Mesenchymal stem cell (in vitro differentiated cells and primary cell): Measurements from ENCODE around the gene GOLGA6L10.
"Not testable (repeated sequence)": the region's sequence is repeated elsewhere in the genome, so short reads cannot be mapped to it uniquely, and the experiment has no call there.

ENCODE experiments used
- DNase-seq: peaks from one replicate; pipeline ENCODE4 v3.0.0-alpha.2; 2013
- H2AFZ ChIP-seq: one replicate; pipeline ENCODE4 v1.6.1; 2013; ENCODE audit warnings: low read depth, mild to moderate bottlenecking, control low read depth, inconsistent platforms, low read length, moderate library complexity
- H2AK5ac ChIP-seq: 2 replicates; pipeline ENCODE4 v1.6.1; 2013; ENCODE audit warnings: low read length, moderate library complexity, mild to moderate bottlenecking, inconsistent platforms; ENCODE audit not compliant: severe bottlenecking
- H2BK120ac ChIP-seq: one replicate; pipeline ENCODE4 v1.6.1; 2013; ENCODE audit warnings: low read depth, mild to moderate bottlenecking, inconsistent platforms, low read length, moderate library complexity
- H2BK12ac ChIP-seq, 2 experiments: one replicate each; pipeline ENCODE4 v1.6.1; 2013; ENCODE audit warnings: inconsistent platforms in 2 of 2, low read length in 2 of 2, mild to moderate bottlenecking in 2 of 2, moderate library complexity in 2 of 2, control low read depth in 1 of 2
- H2BK15ac ChIP-seq: one replicate; pipeline ENCODE4 v1.6.1; 2013; ENCODE audit warnings: mild to moderate bottlenecking, low read depth, inconsistent platforms; ENCODE audit not compliant: poor library complexity, severe bottlenecking
- H2BK5ac ChIP-seq: 2 replicates; pipeline ENCODE4 v1.6.1; 2013; ENCODE audit warnings: low read depth, mild to moderate bottlenecking, low read length, control low read depth, inconsistent platforms; ENCODE audit not compliant: poor library complexity, severe bottlenecking
- H3K14ac ChIP-seq, 2 experiments: one replicate each; pipeline ENCODE4 v1.6.1; 2013; ENCODE audit warnings: inconsistent platforms in 2 of 2, low read length in 2 of 2, control low read depth in 1 of 2, mild to moderate bottlenecking in 1 of 2, moderate library complexity in 1 of 2
- H3K18ac ChIP-seq, 2 experiments: one replicate each; pipeline ENCODE4 v1.6.1; 2013; ENCODE audit warnings: inconsistent platforms in 2 of 2, low read length in 2 of 2, control low read depth in 1 of 2, low read depth in 1 of 2, mild to moderate bottlenecking in 1 of 2
- H3K23ac ChIP-seq, 2 experiments: one replicate each; pipeline ENCODE4 v1.6.1; 2013; ENCODE audit warnings: inconsistent platforms in 2 of 2, low read length in 2 of 2, mild to moderate bottlenecking in 2 of 2, moderate library complexity in 2 of 2, control low read depth in 1 of 2
- H3K27ac ChIP-seq: 2 replicates; pipeline ENCODE4 v1.5.1; 2013; ENCODE audit warnings: mild to moderate bottlenecking, moderate library complexity, low read length, control low read depth, inconsistent platforms; ENCODE audit not compliant: poor library complexity, severe bottlenecking
- H3K27me3 ChIP-seq, 2 experiments: 2 replicates each; pipeline versions ENCODE4 v1.6.1 to v1.7.0; 2013; ENCODE audit warnings: low read length in 2 of 2, mild to moderate bottlenecking in 2 of 2, moderate library complexity in 2 of 2, control low read depth in 1 of 2, inconsistent platforms in 1 of 2; ENCODE audit not compliant: control insufficient read depth in 1 of 2, insufficient read depth in 1 of 2
- H3K36me3 ChIP-seq, 2 experiments: 2 replicates each; pipeline versions ENCODE4 v1.6.1 to v1.7.0; 2013; ENCODE audit warnings: low read length in 2 of 2, control low read depth in 1 of 2, inconsistent platforms in 1 of 2, low read depth in 1 of 2, mild to moderate bottlenecking in 1 of 2; ENCODE audit not compliant: insufficient read depth in 2 of 2, control insufficient read depth in 1 of 2
- H3K4ac ChIP-seq, 2 experiments: one replicate each; pipeline ENCODE4 v1.6.1; 2013; ENCODE audit warnings: inconsistent platforms in 2 of 2, low read length in 2 of 2, mild to moderate bottlenecking in 2 of 2, moderate library complexity in 2 of 2, control low read depth in 1 of 2, low read depth in 1 of 2
- H3K4me1 ChIP-seq: 2 replicates; pipeline ENCODE4 v1.6.1; 2013; ENCODE audit warnings: low read depth, low read length, control low read depth; ENCODE audit not compliant: control insufficient read depth, insufficient read depth
- H3K4me2 ChIP-seq: 2 replicates; pipeline ENCODE4 v1.6.1; 2013; ENCODE audit warnings: low read length, mild to moderate bottlenecking, inconsistent platforms; ENCODE audit not compliant: poor library complexity, severe bottlenecking
- H3K4me3 ChIP-seq, 2 experiments: 2 replicates each; pipeline versions ENCODE4 v1.5.1 to v1.7.0; 2013; ENCODE audit warnings: low read length in 2 of 2, mild to moderate bottlenecking in 2 of 2, control low read depth in 1 of 2, low read depth in 1 of 2; ENCODE audit not compliant: insufficient read depth in 1 of 2
- H3K79me1 ChIP-seq: replicated peaks from 2 replicates; pipeline ENCODE4 v1.6.1; 2013; ENCODE audit warnings: mild to moderate bottlenecking, control low read depth, low read length, inconsistent platforms; ENCODE audit not compliant: poor library complexity, severe bottlenecking
- H3K9ac ChIP-seq: 2 replicates; pipeline ENCODE4 v1.7.0; 2013; ENCODE audit warnings: mild to moderate bottlenecking, low read length, moderate library complexity
- H3K9me3 ChIP-seq: 2 replicates; pipeline ENCODE4 v1.7.0; 2013; ENCODE audit warnings: mild to moderate bottlenecking, low read length; ENCODE audit not compliant: control insufficient read depth
- H4K8ac ChIP-seq: one replicate; pipeline ENCODE4 v1.6.1; 2013; ENCODE audit warnings: inconsistent platforms, mild to moderate bottlenecking, low read length, moderate library complexity
- H4K91ac ChIP-seq: one replicate; pipeline ENCODE4 v1.6.1; 2013; ENCODE audit warnings: mild to moderate bottlenecking, low read length, inconsistent platforms
- WGBS: methylation state at CpG from one replicate; pipeline ENCODE4 v1.1.7; 2013; ENCODE audit warnings: mixed read lengths; 5-methylcytosine and 5-hydroxymethylcytosine counted together

GOLGA6L10 gene

DNA sequence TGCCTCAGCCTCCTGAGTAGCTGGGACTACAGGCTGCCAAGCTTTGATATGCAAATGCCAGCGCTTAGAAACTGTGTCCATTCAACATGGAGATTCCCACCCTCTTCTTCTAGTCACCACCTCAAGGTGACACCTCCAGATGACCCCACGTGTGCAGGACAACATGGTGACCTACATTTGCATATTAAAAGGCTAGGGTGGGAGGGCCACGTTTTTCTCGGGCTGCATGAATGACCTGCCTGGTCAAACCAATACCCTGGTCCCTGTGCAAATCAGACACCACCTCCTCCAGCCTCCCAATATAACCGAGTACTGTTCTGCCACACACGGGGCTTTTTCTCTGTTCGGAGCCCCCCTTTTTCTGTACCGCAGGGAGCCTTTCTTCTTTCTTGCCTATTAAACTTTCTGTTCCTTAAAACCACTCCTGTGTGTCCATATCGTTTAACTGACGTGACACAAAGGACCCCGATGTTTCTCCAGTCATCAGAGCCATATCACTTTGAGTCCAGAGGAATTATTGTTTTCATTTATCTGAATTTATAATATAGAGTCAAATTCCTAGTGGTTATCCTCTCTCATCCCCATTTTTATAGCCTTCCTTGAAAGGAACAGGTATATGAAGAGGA lies 32.2 kb upstream of the GOLGA6L10 start:
- H4K8ac ChIP-seq, DNase-seq, H4K91ac ChIP-seq, H2BK15ac ChIP-seq, H2BK5ac ChIP-seq, H2BK120ac ChIP-seq, H3K27ac ChIP-seq, H3K14ac ChIP-seq, H3K23ac ChIP-seq, H3K4ac ChIP-seq, H2BK12ac ChIP-seq, H3K36me3 ChIP-seq, H3K4me1 ChIP-seq, H2AFZ ChIP-seq, H3K18ac ChIP-seq, H3K9me3 ChIP-seq, H3K4me3 ChIP-seq, H2AK5ac ChIP-seq, H3K9ac ChIP-seq, H3K4me2 ChIP-seq, H3K27me3 ChIP-seq: not testable (repeated sequence)
- 72% methylated on average over 7 of the region's 11 CpGs for WGBS
- H3K79me1 ChIP-seq = peaks cover 13% of the 10 kb centered on the region

DNA sequence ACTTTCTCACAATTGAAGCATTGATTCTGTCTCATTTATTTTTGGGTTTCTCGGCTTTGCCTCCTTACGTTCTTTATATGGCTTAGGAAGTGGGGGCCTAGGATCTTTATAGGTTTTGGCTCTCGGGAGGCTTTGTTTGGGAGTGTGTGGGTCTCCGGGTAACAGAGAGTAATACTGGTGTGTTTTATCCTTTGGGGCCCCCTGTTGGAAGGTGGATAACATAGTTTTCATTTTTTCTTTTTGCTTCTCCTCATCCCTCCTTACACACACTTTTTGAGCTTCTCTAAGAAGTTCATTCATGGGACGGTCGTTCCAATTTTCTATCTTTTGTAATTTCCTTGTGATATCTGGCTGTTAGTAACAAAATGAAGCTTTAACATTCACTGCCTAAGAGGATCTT lies 30.3 kb upstream of the GOLGA6L10 start:
- WGBS = no CpG with 5 or more reads among the region's 6 CpGs
- H2BK12ac ChIP-seq, H3K9me3 ChIP-seq, H3K9ac ChIP-seq, H3K36me3 ChIP-seq, H3K4ac ChIP-seq, H2BK15ac ChIP-seq, H3K23ac ChIP-seq, H4K91ac ChIP-seq, H3K27me3 ChIP-seq, H3K14ac ChIP-seq, H3K27ac ChIP-seq, H3K18ac ChIP-seq, H3K4me3 ChIP-seq, H2BK120ac ChIP-seq, H3K4me2 ChIP-seq, DNase-seq, H3K4me1 ChIP-seq, H2BK5ac ChIP-seq, H4K8ac ChIP-seq, H2AFZ ChIP-seq, H2AK5ac ChIP-seq: not testable (repeated sequence)
- H3K79me1 ChIP-seq = peaks cover 22% of the 10 kb centered on the region

DNA sequence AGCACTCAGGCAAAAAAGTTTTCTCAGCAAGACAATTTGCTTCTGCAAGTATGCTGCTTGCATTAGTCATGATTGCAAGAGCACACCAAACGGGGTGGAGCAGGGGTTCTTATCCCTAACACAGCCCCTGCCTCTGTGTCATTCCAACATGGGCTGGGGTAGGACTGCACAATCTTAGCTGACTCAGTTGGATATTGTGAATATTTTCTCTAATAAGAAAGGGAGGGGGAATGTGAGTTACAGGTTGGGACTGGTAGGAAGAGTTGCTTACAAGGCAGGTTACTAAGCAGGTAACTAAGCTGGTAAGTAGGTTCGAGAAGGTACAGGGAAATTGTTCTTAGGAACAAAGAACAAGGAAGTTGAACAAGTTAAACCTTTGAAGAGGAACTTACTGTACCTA lies 24.4 kb upstream of the GOLGA6L10 start:
- Histone ChIP-seq H3K9ac (peak overlapping the region; percentile 32), H3K79me1 (peaks cover 13% of the 10 kb centered on the region)
- H4K91ac ChIP-seq, H3K9me3 ChIP-seq, H3K18ac ChIP-seq, H2AK5ac ChIP-seq, H3K4me2 ChIP-seq, H3K4me3 ChIP-seq, H2BK12ac ChIP-seq, H2AFZ ChIP-seq, H3K36me3 ChIP-seq, H4K8ac ChIP-seq, H2BK120ac ChIP-seq, H2BK15ac ChIP-seq, H3K23ac ChIP-seq, H3K4ac ChIP-seq, H3K14ac ChIP-seq, H3K27ac ChIP-seq, H3K27me3 ChIP-seq, H3K4me1 ChIP-seq, H2BK5ac ChIP-seq: not testable (repeated sequence)
- peak; percentile 14 for DNase-seq
- WGBS = 61% methylated on average over 2 of the region's 2 CpGs

DNA sequence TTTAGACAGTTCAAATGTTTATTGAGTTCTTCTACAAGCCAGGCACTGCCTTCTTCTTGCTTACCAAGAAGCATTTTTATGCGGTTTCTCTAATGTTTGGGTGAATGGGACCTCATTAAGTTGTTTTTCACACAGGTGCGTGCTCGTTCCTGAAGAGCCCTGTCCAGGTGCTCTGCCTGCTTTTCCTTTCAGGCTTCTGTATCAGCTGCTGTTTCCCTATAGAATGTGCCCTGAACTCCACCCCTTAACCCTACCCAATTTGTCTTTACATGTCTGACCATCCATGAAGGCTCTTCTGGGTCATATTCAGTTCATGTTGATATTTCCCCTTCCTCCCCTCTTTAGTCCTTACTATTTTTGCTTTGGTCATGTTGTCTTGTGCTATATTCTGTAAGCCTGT lies 22.4 kb upstream of the GOLGA6L10 start:
- Histone ChIP-seq H3K18ac (no peak overlapping the region), H2AK5ac (no peak overlapping the region), H3K14ac (no peak overlapping the region), H2BK12ac (no peak overlapping the region), H3K23ac (no peak overlapping the region), H3K79me1 (peaks cover 13% of the 10 kb centered on the region), H3K27ac (no peak overlapping the region), H3K4me1 (no peaks in the 10 kb centered on the region), H3K4me2 (no peak overlapping the region), H2BK15ac (no peak overlapping the region), H3K9me3 (no peaks in the 10 kb centered on the region), H2BK5ac (no peak overlapping the region), H4K8ac (no peak overlapping the region), H3K4ac (no peak overlapping the region), H2AFZ (no peak overlapping the region), H2BK120ac (no peak overlapping the region), H3K4me3 (no peak overlapping the region), H3K9ac (no peak overlapping the region), H3K27me3 (no peaks in the 10 kb centered on the region), H3K36me3 (no peaks in the 10 kb centered on the region), H4K91ac (no peak overlapping the region)
- WGBS = 87% methylated on average over 3 of the region's 3 CpGs
- no peak for DNase-seq
